ENCODE results near the gene BTBD10. TPM values are rescaled to one million over a fixed set of nuclear protein-coding genes. Genes with fewer than 3 reads are reported as not detected.

The BTBD10 gene
- total RNA-seq (10 to 100 TPM in 2 of 6 donors, 1 to 10 TPM in 4; 5.6 to 15.9 (median 7.6) TPM), polyA plus RNA-seq (1 to 10 TPM; 4.6 to 8.7 TPM)

- DNase-seq, result peak; percentile 92 to 97 (median 94)
- peak; percentile 97 to 99 (median 98) for ATAC-seq
- no peak for FAIRE-seq
- Histone ChIP-seq H3K4me1 (peaks cover 5 to 14% (median 12%) of the 10 kb centered on the region in 3 donors), H3K4me3 (peak within 1 kb of the TSS; percentile 55 to 85 (median 71)), H3K27ac (peak within 1 kb of the TSS; percentile 71 to 84 (median 72)), H3K36me3 (no peaks in the 10 kb centered on the region), H3K9me3 (no peaks in the 10 kb centered on the region), H3K27me3 (no peaks in the 10 kb centered on the region)
- intact Hi-C loops (cut with DNase I), result no loop called here
- WGBS, 2 donors, result 0 to 1% methylated on average over 65 to 71 of the region's 71 CpGs
- TF ChIP-seq CTCF (IDR thresholded peaks at IDR 0.05), result no peak
Measured at GRCh38 chr11:13462901-13463778, at the start of gene BTBD10. TSS of gene BTBD10 (minus strand) at chr11:13463222. CDS start at chr11:13445124, 18,098 bp downstream.

DNA sequence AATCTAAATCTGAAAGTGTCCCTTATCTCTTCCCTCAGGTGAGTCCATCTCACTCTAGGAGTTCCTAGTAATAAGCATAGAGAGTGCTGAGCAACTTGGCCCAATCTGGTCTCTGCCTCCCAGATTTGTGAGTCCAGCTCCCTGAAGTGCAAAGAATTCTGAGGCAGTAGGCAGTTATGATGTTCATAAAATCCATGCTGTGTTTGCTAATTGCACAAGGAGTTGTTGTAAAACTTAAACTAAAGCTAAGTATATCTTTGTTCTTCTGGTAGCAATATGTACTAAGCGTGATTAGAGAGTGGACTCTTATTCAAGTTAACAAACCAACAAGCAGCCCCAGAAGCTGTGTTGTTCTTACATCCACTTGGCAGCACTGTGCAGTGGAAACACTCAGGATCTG, 40.4 kb upstream of the BTBD10 start:
- 93 to 94% methylated on average over 1 of the region's 1 CpG for WGBS, 2 donors
- DNase-seq (no peak), ATAC-seq (no peak), FAIRE-seq (no peak)
- Histone ChIP-seq H3K36me3 (no peaks in the 10 kb centered on the region), H3K4me1 (no peaks in the 10 kb centered on the region), H3K27ac (no peak overlapping the region), H3K9me3 (no peaks in the 10 kb centered on the region), H3K4me3 (no peak overlapping the region), H3K27me3 (no peaks in the 10 kb centered on the region)
- intact Hi-C loops (cut with DNase I), result no loop called here
- TF ChIP-seq CTCF (IDR thresholded peaks at IDR 0.05), result no peak

GRCh38 chr11:13502492-13502891, 39.5 kb upstream of the BTBD10 start:
- H3K4me3 ChIP-seq, result no peak overlapping the region
- TF ChIP-seq CTCF (IDR thresholded peaks at IDR 0.05), result no peak
- no peaks in the 10 kb centered on the region for H3K4me1 ChIP-seq
- no peaks in the 10 kb centered on the region for H3K27me3 ChIP-seq
- ATAC-seq (no peak), FAIRE-seq (no peak), DNase-seq (no peak)
- no peak overlapping the region for H3K27ac ChIP-seq
- no peaks in the 10 kb centered on the region for H3K36me3 ChIP-seq
- no peaks in the 10 kb centered on the region for H3K9me3 ChIP-seq
- 86 to 89% methylated on average over 1 of the region's 1 CpG for WGBS, 2 donors
- intact Hi-C loops (cut with DNase I), result no loop called here

GRCh38 chr11:13495929-13496328, 32.9 kb upstream of the BTBD10 start, which contains the start of gene PTH:
TSS of gene PTH (minus strand) at chr11:13495997. CDS start at chr11:13492855, 3,142 bp downstream.
- Histone ChIP-seq H3K4me1 (no peaks in the 10 kb centered on the region), H3K27ac (no peak within 1 kb of the TSS), H3K36me3 (no peaks in the 10 kb centered on the region), H3K4me3 (no peak within 1 kb of the TSS), H3K9me3 (no peaks in the 10 kb centered on the region), H3K27me3 (no peaks in the 10 kb centered on the region)
- ATAC-seq (no peak), DNase-seq (no peak), FAIRE-seq (no peak)
- WGBS, 2 donors, result 82 to 87% methylated on average over 3 of the region's 3 CpGs
- intact Hi-C loops (cut with DNase I), result no loop called here
- TF ChIP-seq CTCF (IDR thresholded peaks at IDR 0.05), result no peak

- no peaks in the 10 kb centered on the region for H3K27me3 ChIP-seq
- no peak for ATAC-seq
- no peaks in the 10 kb centered on the region for H3K9me3 ChIP-seq
- H3K4me1 ChIP-seq, result no peaks in the 10 kb centered on the region
- no peaks in the 10 kb centered on the region for H3K36me3 ChIP-seq
- TF ChIP-seq CTCF (IDR thresholded peaks at IDR 0.05), result no peak
- no peak overlapping the region for H3K27ac ChIP-seq
- 75 to 76% methylated on average over 3 of the region's 3 CpGs for WGBS, 2 donors
- no peak for DNase-seq
- no peak for FAIRE-seq
- H3K4me3 ChIP-seq, result no peak overlapping the region
- intact Hi-C loops (cut with DNase I), result no loop called here
Measured at GRCh38 chr11:13494051-13494450, 31.0 kb upstream of the BTBD10 start.
